Stimulated activated CD4-positive, alpha-beta T cell treated with anti-CD3 and anti-CD28 coated beads, Interleukin-1b, Interleukin-23, amount 100 ng/mL, for 1 hour (primary cell): Measurements from ENCODE around the gene KIFBP.
"Not testable (repeated sequence)": the region's sequence is repeated elsewhere in the genome, so short reads cannot be mapped to it uniquely, and the experiment has no call there.

Experiments
- DNase-seq, 2 donors: peaks; one replicate each; pipeline ENCODE4 v3.0.0-alpha.2; 2020; ENCODE audit warnings: low read depth in 2 of 2

The KIFBP gene, protein sequence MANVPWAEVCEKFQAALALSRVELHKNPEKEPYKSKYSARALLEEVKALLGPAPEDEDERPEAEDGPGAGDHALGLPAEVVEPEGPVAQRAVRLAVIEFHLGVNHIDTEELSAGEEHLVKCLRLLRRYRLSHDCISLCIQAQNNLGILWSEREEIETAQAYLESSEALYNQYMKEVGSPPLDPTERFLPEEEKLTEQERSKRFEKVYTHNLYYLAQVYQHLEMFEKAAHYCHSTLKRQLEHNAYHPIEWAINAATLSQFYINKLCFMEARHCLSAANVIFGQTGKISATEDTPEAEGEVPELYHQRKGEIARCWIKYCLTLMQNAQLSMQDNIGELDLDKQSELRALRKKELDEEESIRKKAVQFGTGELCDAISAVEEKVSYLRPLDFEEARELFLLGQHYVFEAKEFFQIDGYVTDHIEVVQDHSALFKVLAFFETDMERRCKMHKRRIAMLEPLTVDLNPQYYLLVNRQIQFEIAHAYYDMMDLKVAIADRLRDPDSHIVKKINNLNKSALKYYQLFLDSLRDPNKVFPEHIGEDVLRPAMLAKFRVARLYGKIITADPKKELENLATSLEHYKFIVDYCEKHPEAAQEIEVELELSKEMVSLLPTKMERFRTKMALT

DNA sequence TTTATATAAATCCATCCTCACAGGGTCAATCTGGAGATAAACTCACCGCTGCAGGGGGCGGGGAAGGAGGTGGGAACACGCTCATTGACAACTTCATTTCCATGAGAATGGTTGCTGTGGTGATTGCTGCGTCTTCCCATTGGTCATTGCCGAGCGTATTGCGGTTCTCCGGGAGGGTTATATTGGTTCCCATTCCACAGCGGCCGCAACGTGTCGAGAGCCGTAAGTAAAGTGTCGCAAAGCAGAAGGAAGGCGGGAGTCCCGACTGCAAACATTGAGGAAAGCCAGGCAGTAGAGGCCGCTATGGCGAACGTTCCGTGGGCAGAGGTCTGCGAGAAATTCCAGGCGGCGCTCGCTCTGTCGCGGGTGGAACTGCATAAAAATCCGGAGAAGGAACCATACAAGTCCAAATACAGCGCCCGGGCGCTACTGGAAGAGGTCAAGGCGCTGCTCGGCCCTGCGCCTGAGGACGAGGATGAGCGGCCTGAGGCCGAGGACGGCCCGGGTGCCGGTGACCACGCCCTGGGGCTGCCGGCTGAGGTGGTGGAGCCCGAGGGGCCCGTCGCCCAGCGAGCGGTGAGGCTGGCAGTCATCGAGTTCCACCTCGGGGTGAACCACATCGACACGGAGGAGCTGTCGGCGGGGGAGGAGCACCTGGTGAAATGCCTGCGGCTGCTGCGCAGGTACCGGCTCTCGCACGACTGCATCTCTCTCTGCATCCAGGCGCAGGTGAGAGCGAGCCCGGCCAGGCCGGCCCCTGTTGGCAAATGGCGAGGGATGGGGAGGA lies at the start of gene KIFBP:
Gene KIFBP (plus strand): TSS at position 274 of the 787 bp plus-strand sequence. CDS start 30 bp downstream, at position 304.
- peak; percentile 40 to 45 for DNase-seq

- DNase-seq = no peak
These were observed 49.7 kb upstream of the KIFBP start for GRCh38 chr10:68938884-68939283.

DNA sequence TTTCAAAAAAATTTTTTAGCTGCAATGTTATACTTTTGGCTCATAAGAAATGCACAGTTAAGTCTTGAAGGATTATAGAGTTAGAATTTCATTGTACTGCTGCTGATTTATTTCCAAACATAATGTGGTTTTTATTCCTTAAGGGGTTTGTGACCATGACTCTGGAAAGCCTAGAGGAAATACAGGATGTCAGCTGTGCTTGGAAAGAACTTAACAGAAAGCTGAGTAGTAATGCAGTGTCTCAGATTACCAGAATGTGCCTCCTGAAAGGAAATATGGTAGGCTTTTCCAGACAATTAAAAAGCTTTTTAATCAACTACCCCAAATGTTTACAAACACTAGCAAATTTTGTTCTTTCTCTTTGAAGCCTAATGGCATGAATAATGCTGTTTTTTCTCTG lies 47.7 kb upstream of the KIFBP start:
- not testable (repeated sequence) for DNase-seq

GRCh38 chr10:68950598-68950997 lies 38.0 kb upstream of the KIFBP start:
- no peak for DNase-seq

- no peak for DNase-seq
These were observed 33.7 kb upstream of the KIFBP start for GRCh38 chr10:68954904-68955303.

DNA sequence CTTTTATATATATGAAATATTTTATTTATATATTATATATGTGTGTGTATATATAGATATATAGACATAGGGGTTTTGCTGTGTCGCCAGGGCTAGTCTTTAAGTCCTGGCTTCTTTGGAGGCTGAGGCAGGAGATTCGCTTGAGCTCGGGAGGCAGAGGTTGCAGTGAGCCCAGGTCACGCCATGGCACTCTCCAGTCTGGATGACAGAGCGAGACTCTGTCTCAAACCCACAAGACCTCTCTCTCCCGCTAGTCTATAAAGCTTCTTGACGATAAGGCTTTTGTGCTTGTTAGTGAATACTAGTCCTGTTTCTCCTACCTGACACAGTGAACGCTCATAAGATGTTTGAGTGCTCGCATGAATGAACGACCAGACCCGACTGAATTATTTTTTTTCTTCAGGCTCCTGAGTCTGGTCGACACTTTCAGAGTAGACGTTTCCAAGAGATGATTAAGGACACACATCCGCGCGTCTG lies 33.2 kb upstream of the KIFBP start:
- DNase-seq = no peak

DNA sequence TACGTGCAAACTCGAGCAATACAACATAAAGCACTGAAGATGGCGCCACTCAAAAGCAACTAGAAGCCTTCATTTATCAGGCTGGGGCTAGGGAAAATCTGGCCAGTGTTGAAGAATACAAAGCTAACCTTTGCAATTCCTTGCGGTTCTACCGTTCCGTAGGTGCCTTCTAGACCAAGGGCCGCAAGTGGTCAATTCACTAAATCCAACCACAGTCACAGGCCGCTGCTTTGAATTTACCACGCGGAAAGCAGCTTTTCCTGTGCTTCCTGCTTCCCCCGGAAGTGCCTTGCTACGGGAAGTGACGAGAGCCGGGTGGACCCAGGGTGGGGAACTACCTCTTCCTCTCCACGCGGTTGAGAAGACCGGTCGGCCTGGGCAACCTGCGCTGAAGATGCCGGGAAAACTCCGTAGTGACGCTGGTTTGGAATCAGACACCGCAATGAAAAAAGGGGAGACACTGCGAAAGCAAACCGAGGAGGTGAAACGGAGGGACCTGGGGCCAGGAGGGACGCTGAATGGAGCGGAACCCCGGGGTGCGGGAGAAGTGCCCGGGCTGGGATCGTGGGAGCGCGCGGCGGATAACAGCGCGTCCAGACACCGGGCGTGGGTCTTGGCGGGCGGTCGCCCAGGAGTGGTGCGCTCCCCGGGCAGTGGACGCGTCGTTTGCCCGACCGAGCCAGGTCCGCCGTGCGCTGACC lies 32.6 kb upstream of the KIFBP start, which contains the start of gene DDX21:
Gene DDX21 (plus strand): TSS at position 339 of the 701 bp plus-strand sequence. CDS start 56 bp downstream, at position 395.
- DNase-seq = peak; percentile 65 to 71

DNA sequence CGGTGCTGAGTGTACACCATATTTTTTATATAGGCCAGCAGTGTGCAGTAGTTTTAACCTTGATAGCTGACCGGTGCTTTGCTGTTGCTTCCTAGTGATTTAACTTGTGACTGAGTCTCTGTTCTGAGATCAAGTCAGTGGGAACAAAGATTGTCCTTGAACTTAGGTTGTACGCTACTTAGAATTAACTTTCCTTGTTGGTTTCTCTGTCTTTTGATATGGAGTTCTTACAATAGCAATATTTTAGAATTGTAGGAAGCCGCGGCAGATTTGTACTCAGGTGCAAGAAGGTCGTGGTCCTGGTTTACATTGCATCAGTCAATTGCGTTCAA lies 31.4 kb upstream of the KIFBP start:
- no peak for DNase-seq

GRCh38 chr10:68957654-68958053 lies 30.9 kb upstream of the KIFBP start:
- DNase-seq = no peak

- no peak for DNase-seq
These were observed 28.7 kb upstream of the KIFBP start for GRCh38 chr10:68959695-68960527.

DNA sequence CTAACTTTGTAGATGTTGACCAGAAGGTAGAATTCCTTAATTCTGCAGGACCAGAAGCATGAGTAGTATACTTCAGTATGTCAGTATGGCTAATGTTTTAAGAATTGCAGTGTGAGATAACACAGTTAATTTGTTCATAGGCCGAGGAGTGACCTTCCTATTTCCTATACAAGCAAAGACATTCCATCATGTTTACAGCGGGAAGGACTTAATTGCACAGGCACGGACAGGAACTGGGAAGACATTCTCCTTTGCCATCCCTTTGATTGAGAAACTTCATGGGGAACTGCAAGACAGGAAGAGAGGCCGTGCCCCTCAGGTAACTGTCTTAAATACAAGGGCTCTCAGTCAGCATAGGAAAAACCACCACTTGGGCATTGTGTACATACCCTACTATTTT lies 25.5 kb upstream of the KIFBP start:
- no peak for DNase-seq

DNA sequence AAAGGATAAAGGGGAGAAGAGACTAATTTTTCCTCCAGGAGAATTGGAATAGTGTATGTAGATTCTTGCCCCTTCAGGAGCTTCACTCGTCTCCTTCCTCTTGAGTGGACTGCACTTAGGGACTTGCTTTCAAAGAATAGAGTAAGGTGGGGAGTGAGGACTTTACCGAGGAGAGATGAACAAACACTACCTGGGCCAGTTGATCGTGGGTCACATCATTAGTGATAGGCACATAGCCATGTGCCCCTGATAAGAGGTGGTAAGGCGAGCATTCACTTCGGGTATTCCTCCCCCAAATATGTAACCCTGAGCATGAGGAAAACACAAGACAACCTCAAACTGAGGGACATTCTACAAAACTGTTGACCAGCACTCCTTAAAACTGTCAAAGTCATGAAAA lies 14.6 kb upstream of the KIFBP start:
- no peak for DNase-seq

- DNase-seq = not testable (repeated sequence)
These were observed 12.6 kb upstream of the KIFBP start for GRCh38 chr10:68975936-68976473.

GRCh38 chr10:68979738-68980137 lies 8.9 kb upstream of the KIFBP start:
- not testable (repeated sequence) for DNase-seq

- no peak for DNase-seq
These were observed 7.5 kb upstream of the KIFBP start for GRCh38 chr10:68981074-68981473.

GRCh38 chr10:68982389-68982788 lies 6.2 kb upstream of the KIFBP start:
- no peak for DNase-seq

DNA sequence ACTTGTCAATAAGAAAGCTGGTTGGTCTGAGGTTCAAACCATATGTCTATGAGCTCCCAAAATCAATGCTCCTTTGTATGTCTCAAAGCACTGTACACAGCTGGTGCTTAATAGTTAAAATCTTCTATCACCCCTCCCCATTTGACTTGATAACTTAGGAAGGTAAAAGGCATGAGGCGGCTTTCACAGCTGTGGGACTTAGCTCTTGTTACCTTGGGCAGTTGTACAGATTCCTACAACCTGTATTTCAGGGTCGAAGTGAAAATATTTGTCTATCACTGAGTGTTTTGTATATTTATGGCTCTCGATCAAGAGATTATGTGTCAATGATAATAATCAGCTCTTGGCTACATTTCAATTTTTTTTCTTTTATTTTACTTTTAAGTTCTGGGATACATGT lies 992 bp upstream of the KIFBP start:
- no peak for DNase-seq

- no peak for DNase-seq
These were observed 851 bp downstream of the KIFBP start for GRCh38 chr10:68989317-68989990.

- no peak for DNase-seq
These were observed 4.2 kb downstream of the KIFBP start for GRCh38 chr10:68992636-68993440.
